GM19324 (cell line): ENCODE measurements around the gene NEB.

Source experiments
- ATAC-seq: cut with Tn5 transposase; IDR thresholded peaks from one replicate; pipeline ENCODE4 v1.9.1; 2021; ENCODE audit warnings: mild to moderate bottlenecking, moderate library complexity; ENCODE audit not compliant: unreplicated experiment, low FRiP score

The NEB gene

GRCh38 chr2:151506170-151506569 is 228.1 kb downstream of the NEB start:
- ATAC-seq, result no peak

GRCh38 chr2:151498178-151498577 is 236.1 kb downstream of the NEB start:
- ATAC-seq, result no peak

- no peak for ATAC-seq
Observed at GRCh38 chr2:151491496-151491895, 242.8 kb downstream of the NEB start.

GRCh38 chr2:151490276-151490675 is 244.0 kb downstream of the NEB start:
- ATAC-seq, result no peak

- ATAC-seq, result no peak
Observed at GRCh38 chr2:151486053-151486452, 248.2 kb downstream of the NEB start.

GRCh38 chr2:151484100-151484499 is 250.2 kb downstream of the NEB start:
- no peak for ATAC-seq

GRCh38 chr2:151483546-151483945 is 250.7 kb downstream of the NEB start:
- ATAC-seq, result no peak

GRCh38 chr2:151482171-151482725 is 252.0 kb downstream of the NEB start:
- ATAC-seq, result no peak

GRCh38 chr2:151481744-151482143 is 252.5 kb downstream of the NEB start:
- ATAC-seq, result no peak

GRCh38 chr2:151478011-151478410 is 256.3 kb downstream of the NEB start:
- ATAC-seq, result no peak

- no peak for ATAC-seq
Observed at GRCh38 chr2:151476287-151476686, 258.0 kb downstream of the NEB start.

- ATAC-seq, result no peak
Observed at GRCh38 chr2:151475071-151475470, 259.2 kb downstream of the NEB start.

- no peak for ATAC-seq
Observed at GRCh38 chr2:151472966-151473365, 261.3 kb downstream of the NEB start.

- ATAC-seq, result no peak
Observed at GRCh38 chr2:151470556-151470955, 263.7 kb downstream of the NEB start.

GRCh38 chr2:151465771-151466170 is 268.5 kb downstream of the NEB start:
- ATAC-seq, result no peak

GRCh38 chr2:151459358-151459757 is 274.9 kb downstream of the NEB start:
- ATAC-seq, result no peak

- no peak for ATAC-seq
Observed at GRCh38 chr2:151439127-151439526, 295.1 kb downstream of the NEB start.

GRCh38 chr2:151438506-151438905 is 295.8 kb downstream of the NEB start:
- no peak for ATAC-seq

GRCh38 chr2:151437630-151438029 is 296.6 kb downstream of the NEB start:
- ATAC-seq, result no peak
